Renal cortex interstitium (tissue), 11 donors: ENCODE results near the gene C1GALT1C1. TPM values are rescaled to one million over a fixed set of nuclear protein-coding genes. Genes with fewer than 3 reads are reported as not detected.

ENCODE experiments used
- DNase-seq, 11 donors: peaks; one replicate each; pipeline ENCODE4 v3.0.0-alpha.2; 2013; ENCODE audit warnings: low read depth in 9 of 11, low spot score in 4 of 11; ENCODE audit errors: extremely low read depth in 1 of 11
- polyA plus RNA-seq, 3 donors: library from polyadenylated mRNA; unstranded; fragments of 120-200 nt; gene quantifications; one replicate each; pipeline ENCODE4 v1.2.1, GENCODE V29; 2013; ENCODE audit not compliant: insufficient read length in 3 of 3

Gene C1GALT1C1
- polyA plus RNA-seq, 3 donors, result 29.6 to 34.5 (median 30.1) TPM

- DNase-seq, result no peak
These were observed 4.5 kb downstream of the C1GALT1C1 start for GRCh38 chrX:120625371-120625770.

GRCh38 chrX:120617996-120618630, 11.7 kb downstream of the C1GALT1C1 start:
- no peak for DNase-seq

GRCh38 chrX:120614816-120615215, 15.0 kb downstream of the C1GALT1C1 start:
- no peak for DNase-seq

GRCh38 chrX:120612086-120612485, 17.8 kb downstream of the C1GALT1C1 start:
- no peak for DNase-seq

GRCh38 chrX:120604361-120604782, 25.5 kb downstream of the C1GALT1C1 start:
- DNase-seq, result peak in 6 of 11 donors; percentile 1 to 8 (median 4)

- DNase-seq, result peak; percentile 68 to 89 (median 76)
These were observed 26.0 kb downstream of the C1GALT1C1 start, which contains the start of gene MCTS1 for GRCh38 chrX:120603707-120604360. Gene MCTS1, plus strand, starts transcription at chrX:120604101. Its CDS starts 136 bp downstream, at chrX:120604237.

- DNase-seq, result no peak
These were observed 44.2 kb downstream of the C1GALT1C1 start for GRCh38 chrX:120585702-120586101.

Other genes with a start within 250 kb of the C1GALT1C1 start
- gene LAMP2, start 160.8 kb downstream of the C1GALT1C1 start, polyA plus RNA-seq, result 100 to 1,000 TPM; 140 to 160 (median 158) TPM
- gene CUL4B, start 69.1 kb downstream of the C1GALT1C1 start, polyA plus RNA-seq, result 10 to 100 TPM; 64.6 to 79.6 (median 74.2) TPM
- gene MCTS1, start 26.0 kb downstream of the C1GALT1C1 start, polyA plus RNA-seq, result 10 to 100 TPM; 48.5 to 59.2 (median 55.2) TPM
- gene CT47B1, start 245.8 kb upstream of the C1GALT1C1 start, polyA plus RNA-seq, result not detected